Measurements from ENCODE around the gene MYBPC2. TPM values are rescaled to one million over a fixed set of nuclear protein-coding genes. Genes with fewer than 3 reads are reported as not detected.
A peak's percentile ranks its signal among the peaks of the same experiment; 100 is the strongest.

Gene MYBPC2
- total and polyA plus RNA-seq, 2 of the 4 experiments (the other 2 are of a cell fraction) = not detected

GRCh38 chr19:50511069-50511822 is 78.6 kb downstream of the MYBPC2 start, which contains the start of gene JOSD2 (continued):
- no peak for TF ChIP-seq ELK1 (IDR thresholded peaks at IDR 0.05; ENCODE audit: borderline replicate concordance, low read depth, low read length)

- no peak overlapping the region for H3K56ac ChIP-seq (ENCODE audit: extremely low read depth, insufficient read depth, low read length)
- peak overlapping the region in 1 of 2 experiments; percentile 88; a peak in 1 of 4 replicates for H4K8ac ChIP-seq (ENCODE audit: low read depth in 2 of 2, low read length in 2 of 2)
- no peak overlapping the region for H2BK20ac ChIP-seq (ENCODE audit: low read depth, low read length)
- no peak overlapping the region for H2AK9ac ChIP-seq (replicated peaks; ENCODE audit: low read depth, low read length, poor library complexity)
- no peaks in the 10 kb centered on the region for H3K9me3 ChIP-seq (ENCODE audit: control insufficient read depth, insufficient read depth, low read length)
- ChIA-PET CTCF (no interaction called here), POLR2A (ENCODE audit: unreplicated experiment) (no interaction called here)
- H2AK5ac ChIP-seq (ENCODE audit: low read depth, low read length) = no peak overlapping the region
- H3K36me3 ChIP-seq (ENCODE audit: control insufficient read depth, insufficient read depth, low read length) = peaks cover 1% of the 10 kb centered on the region; the same call in 1 of the 2 replicates
- dilution Hi-C loops (cut with HindIII; ENCODE audit: low sequenced_read_pairs, unreplicated experiment) = no loop called here
- no peak overlapping the region for H3K23ac ChIP-seq (ENCODE audit: low read depth, low read length)
- no peak overlapping the region; the same call in 1 of the 2 replicates for H3K4me2 ChIP-seq (ENCODE audit: low read depth, low read length)
- WGBS, 2 experiments (ENCODE audit: extremely low coverage in 2 of 2, insufficient read length in 1 of 2) = 91% methylated on average over 8 of the region's 36 CpGs; no CpG with 5 or more reads in 1 of the 2 experiments
- H2AFZ ChIP-seq (replicated peaks; ENCODE audit: low read length, poor library complexity) = no peak overlapping the region
- H3K9ac ChIP-seq (ENCODE audit: low read depth, low read length) = no peak overlapping the region
- intact Hi-C loops (cut with micrococcal nuclease) = no loop called here
- no peak overlapping the region for H2BK15ac ChIP-seq (ENCODE audit: low read depth, low read length)
- DNase-seq (no peak), ATAC-seq (ENCODE audit: low read depth) (no peak)
- H2BK5ac ChIP-seq (ENCODE audit: low read depth, low read length, poor library complexity, severe bottlenecking) = no peak overlapping the region
- H3K4me3 ChIP-seq (ENCODE audit: insufficient read depth, low read depth, low read length) = no peak overlapping the region
- H2BK120ac ChIP-seq (ENCODE audit: low read depth, low read length) = no peak overlapping the region
- H3K4ac ChIP-seq (ENCODE audit: low read depth, low read length) = no peak overlapping the region
- H3K27me3 ChIP-seq (ENCODE audit: control insufficient read depth, insufficient read depth, low read length) = no peaks in the 10 kb centered on the region
- peaks cover 3% of the 10 kb centered on the region for H3K4me1 ChIP-seq (ENCODE audit: control insufficient read depth, insufficient read depth, low read length)
- no peak overlapping the region for H3K18ac ChIP-seq (ENCODE audit: low read depth, low read length)
- BruUV-seq (replicated peaks) = no TSS peak
- no peak overlapping the region for H4K91ac ChIP-seq (ENCODE audit: insufficient read depth, low read depth, low read length)
- peaks cover 5 to 10% of the 10 kb centered on the region in 2 experiments; a peak in 3 of 4 replicates for H3K79me1 ChIP-seq (ENCODE audit: low read depth in 1 of 2, low read length in 2 of 2)
- in situ Hi-C loops (cut with MboI; ENCODE audit: low sequenced_read_pairs) = no loop called here
- no peak overlapping the region for H4K5ac ChIP-seq (ENCODE audit: low read depth, low read length)
- H3K9me1 ChIP-seq (ENCODE audit: insufficient read depth, low read length) = no peaks in the 10 kb centered on the region; the same call in 1 of the 2 replicates
- no peak overlapping the region for H3K27ac ChIP-seq (ENCODE audit: insufficient read depth, low read length)
- TF ChIP-seq RCOR1 (IDR thresholded peaks at IDR 0.05; ENCODE audit: insufficient replicate concordance, low read length) (no peak), CHD1 (IDR thresholded peaks at IDR 0.05; ENCODE audit: low read depth, low read length) (no peak), MXI1 (IDR thresholded peaks at IDR 0.05; ENCODE audit: borderline replicate concordance, low read depth, low read length) (no peak), CTCF (conservative IDR thresholded peaks at IDR 0.05; ENCODE audit: low read depth, low read length) (no peak), SMC3 (IDR thresholded peaks at IDR 0.05; ENCODE audit: low read depth, low read length) (no peak), USF2 (IDR thresholded peaks at IDR 0.05; ENCODE audit: low read depth, low read length) (no peak)
- H3K14ac ChIP-seq (replicated peaks; ENCODE audit: low read depth, low read length) = no peak overlapping the region
- H4K20me1 ChIP-seq (ENCODE audit: insufficient read depth, low read length) = no peaks in the 10 kb centered on the region
Observed at GRCh38 chr19:50512112-50512998, 79.7 kb downstream of the MYBPC2 start.
